Lower leg skin (tissue), 3 donors: ENCODE measurements around the gene BTG4.

ENCODE experiments used
- POLR2A ChIP-seq, 2 donors: fragments of 450-650 bp; IDR thresholded peaks; one replicate each; pipeline ENCODE4 v1.6.1; 2016 to 2017; ENCODE audit warnings: antibody characterized with exemption in 2 of 2, mild to moderate bottlenecking in 1 of 2, moderate library complexity in 1 of 2
- TF ChIP-seq, protein P1 (sequence below), 3 donors: fragments of 450-650 bp; IDR thresholded peaks; one replicate each; pipeline ENCODE4 v1.5.1; 2016; ENCODE audit warnings: antibody characterized with exemption in 3 of 3, mild to moderate bottlenecking in 3 of 3, moderate library complexity in 2 of 3

DNA sequence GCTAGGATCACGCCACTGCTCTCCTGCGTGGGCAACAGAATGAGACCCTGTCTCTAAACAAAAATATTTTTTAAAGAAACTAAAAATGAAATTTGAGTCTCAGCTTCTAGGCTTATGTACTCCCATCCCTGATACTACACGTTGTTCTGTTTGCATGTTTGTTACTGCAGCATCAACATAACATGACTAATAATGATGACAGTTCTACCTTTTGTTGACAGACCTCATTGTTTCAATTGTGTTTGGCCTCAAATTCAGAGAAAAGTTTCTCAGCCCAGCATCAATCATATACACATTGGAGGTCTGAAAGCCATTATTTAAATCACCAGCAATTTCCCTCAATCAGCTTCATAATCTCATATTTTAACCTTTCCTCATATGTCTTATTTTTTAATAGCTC lies 49.1 kb upstream of the BTG4 start:
- TF ChIP-seq, protein P1, sequence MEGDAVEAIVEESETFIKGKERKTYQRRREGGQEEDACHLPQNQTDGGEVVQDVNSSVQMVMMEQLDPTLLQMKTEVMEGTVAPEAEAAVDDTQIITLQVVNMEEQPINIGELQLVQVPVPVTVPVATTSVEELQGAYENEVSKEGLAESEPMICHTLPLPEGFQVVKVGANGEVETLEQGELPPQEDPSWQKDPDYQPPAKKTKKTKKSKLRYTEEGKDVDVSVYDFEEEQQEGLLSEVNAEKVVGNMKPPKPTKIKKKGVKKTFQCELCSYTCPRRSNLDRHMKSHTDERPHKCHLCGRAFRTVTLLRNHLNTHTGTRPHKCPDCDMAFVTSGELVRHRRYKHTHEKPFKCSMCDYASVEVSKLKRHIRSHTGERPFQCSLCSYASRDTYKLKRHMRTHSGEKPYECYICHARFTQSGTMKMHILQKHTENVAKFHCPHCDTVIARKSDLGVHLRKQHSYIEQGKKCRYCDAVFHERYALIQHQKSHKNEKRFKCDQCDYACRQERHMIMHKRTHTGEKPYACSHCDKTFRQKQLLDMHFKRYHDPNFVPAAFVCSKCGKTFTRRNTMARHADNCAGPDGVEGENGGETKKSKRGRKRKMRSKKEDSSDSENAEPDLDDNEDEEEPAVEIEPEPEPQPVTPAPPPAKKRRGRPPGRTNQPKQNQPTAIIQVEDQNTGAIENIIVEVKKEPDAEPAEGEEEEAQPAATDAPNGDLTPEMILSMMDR (IDR thresholded peaks at IDR 0.05), result no peak
- no peak for TF ChIP-seq POLR2A (IDR thresholded peaks at IDR 0.05)
